H1 (cell line): ENCODE results near the gene DGCR6L. TPM values are rescaled to one million over a fixed set of nuclear protein-coding genes. Genes with fewer than 3 reads are reported as not detected.
"Not testable (repeated sequence)": the region's sequence is repeated elsewhere in the genome, so short reads cannot be mapped to it uniquely, and the experiment has no call there.

ENCODE experiments used
- CTCF ChIA-PET: fragments of 300-600 bp; sonication (Branson Sonifier 250); formaldehyde crosslinking; loops from one replicate; lab custom pipeline; 2021; ENCODE audit not compliant: partially characterized antibody; lab: Charles Lee
- POLR2A ChIA-PET: fragments of 300-600 bp; sonication (Branson Sonifier 250); formaldehyde crosslinking; loops from one replicate; lab custom pipeline; 2021; ENCODE audit warnings: inconsistent platforms; ENCODE audit not compliant: partially characterized antibody; lab: Charles Lee
- DNase-seq, 2 experiments: peaks; one replicate each; pipeline versions ENCODE4 v3.0.0 to v3.0.0-alpha.2; 2010 to 2022; ENCODE audit warnings: low spot score in 2 of 2, low read depth in 1 of 2, mixed read lengths in 1 of 2
- FAIRE-seq: peaks from 2 replicates; lab custom pipeline; 2011; peaks lifted over from hg19 to GRCh38; lab: Jason Lieb, UNC
- H2AFZ ChIP-seq: 2 replicates; pipeline ENCODE4 v1.8.1; 2012; ENCODE audit warnings: low read length, inconsistent platforms
- H2AK5ac ChIP-seq: 2 replicates; pipeline ENCODE4 v1.6.1; 2013; ENCODE audit warnings: low read depth, low read length
- H2BK120ac ChIP-seq: replicated peaks from 2 replicates; pipeline ENCODE3; 2013; ENCODE audit warnings: low read depth, low read length, inconsistent platforms
- H2BK12ac ChIP-seq: 2 replicates; pipeline ENCODE4 v1.6.1; 2013; ENCODE audit warnings: low read depth, low read length
- H2BK15ac ChIP-seq: 2 replicates; pipeline ENCODE4 v1.6.1; 2013; ENCODE audit warnings: low read length
- H2BK20ac ChIP-seq: 2 replicates; pipeline ENCODE4 v1.6.1; 2013; ENCODE audit warnings: low read length
- H2BK5ac ChIP-seq: 2 replicates; pipeline ENCODE4 v1.6.1; 2013; ENCODE audit warnings: low read depth, low read length
- H3K14ac ChIP-seq: 2 replicates; pipeline ENCODE4 v1.6.1; 2013; ENCODE audit warnings: inconsistent platforms; ENCODE audit not compliant: insufficient read length
- H3K18ac ChIP-seq: 2 replicates; pipeline ENCODE4 v1.6.1; 2013; ENCODE audit warnings: low read length; ENCODE audit errors: extremely low read depth
- H3K23ac ChIP-seq: 2 replicates; pipeline ENCODE4 v1.6.1; 2013; ENCODE audit warnings: inconsistent platforms; ENCODE audit not compliant: insufficient read length
- H3K23me2 ChIP-seq: 2 replicates; pipeline ENCODE4 v1.6.1; 2013; ENCODE audit warnings: low read depth, low read length
- H3K27ac ChIP-seq: 2 replicates; pipeline ENCODE4 v1.6.1; 2011; ENCODE audit warnings: low read depth, low read length, inconsistent platforms
- H3K27me3 ChIP-seq, 4 experiments: replicated peaks in 1 of 4; 1 replicate in 1 of 4; 2 replicates in 3 of 4; pipeline versions ENCODE4 v1.6.1 to v1.8.1; 2011 to 2013; ENCODE audit warnings: low read length in 3 of 4, mild to moderate bottlenecking in 3 of 4, inconsistent platforms in 2 of 4, mixed read lengths in 2 of 4, moderate library complexity in 1 of 4; ENCODE audit not compliant: control insufficient read depth in 3 of 4, insufficient read depth in 3 of 4; ENCODE audit errors: extremely low read depth in 1 of 4
- H3K36me3 ChIP-seq, 4 experiments: 2 replicates each; pipeline versions ENCODE4 v1.6.1 to v1.8.1; 2011 to 2013; ENCODE audit warnings: mild to moderate bottlenecking in 4 of 4, low read length in 3 of 4, moderate library complexity in 2 of 4, control low read depth in 1 of 4, inconsistent platforms in 1 of 4; ENCODE audit not compliant: insufficient read depth in 4 of 4, control insufficient read depth in 2 of 4
- H3K4ac ChIP-seq: replicated peaks from 2 replicates; pipeline ENCODE3; 2013; ENCODE audit warnings: low read length, low read depth, mixed read lengths, inconsistent platforms; ENCODE audit not compliant: insufficient read length
- H3K4me1 ChIP-seq, 4 experiments: replicated peaks in 1 of 4; 1 replicate in 1 of 4; 2 replicates in 3 of 4; pipeline versions ENCODE4 v1.6.1 to v1.8.1; 2011 to 2013; ENCODE audit warnings: low read length in 3 of 4, inconsistent platforms in 2 of 4, mixed read lengths in 1 of 4; ENCODE audit not compliant: insufficient read depth in 4 of 4, control insufficient read depth in 3 of 4
- H3K4me2 ChIP-seq, 2 experiments: 2 replicates each; pipeline versions ENCODE4 v1.6.1 to v1.8.1; 2011 to 2013; ENCODE audit warnings: low read depth in 2 of 2, low read length in 2 of 2, control low read depth in 1 of 2, inconsistent platforms in 1 of 2, mild to moderate bottlenecking in 1 of 2; ENCODE audit not compliant: insufficient read depth in 1 of 2
- H3K4me3 ChIP-seq, 4 experiments: fragments of 200-600, 300-600 bp in 1 of 4; sonication (generic), shearing (Covaris generic), sonication (Bioruptor Twin) in 1 of 4; 2 replicates each; pipeline versions ENCODE4 v1.5.1 to v1.8.1; 2011 to 2016; ENCODE audit warnings: low read length in 4 of 4, low read depth in 3 of 4, control low read depth in 2 of 4, inconsistent platforms in 2 of 4, mild to moderate bottlenecking in 2 of 4, mixed read lengths in 1 of 4, moderate library complexity in 1 of 4; ENCODE audit not compliant: insufficient read depth in 2 of 4; ENCODE audit errors: extremely low read depth in 1 of 4
- H3K56ac ChIP-seq: replicated peaks from 2 replicates; pipeline ENCODE3; 2013; ENCODE audit warnings: low read depth, mild to moderate bottlenecking, mixed read lengths, low read length, inconsistent platforms; ENCODE audit not compliant: insufficient read length
- H3K79me1 ChIP-seq: 2 replicates; pipeline ENCODE4 v1.6.1; 2013; ENCODE audit warnings: low read depth, low read length, control low read depth
- H3K79me2 ChIP-seq, 2 experiments: 2 replicates each; pipeline versions ENCODE4 v1.6.1 to v1.8.1; 2012 to 2013; ENCODE audit warnings: low read length in 2 of 2, mild to moderate bottlenecking in 2 of 2, inconsistent platforms in 1 of 2; ENCODE audit not compliant: insufficient read depth in 2 of 2, control insufficient read depth in 1 of 2
- H3K9ac ChIP-seq, 4 experiments: replicated peaks in 1 of 4; 1 replicate in 1 of 4; 2 replicates in 3 of 4; pipeline versions ENCODE4 v1.6.1 to v1.8.1; 2011 to 2013; ENCODE audit warnings: low read depth in 3 of 4, low read length in 3 of 4, control low read depth in 2 of 4, mild to moderate bottlenecking in 2 of 4, moderate library complexity in 2 of 4, inconsistent platforms in 1 of 4; ENCODE audit errors: extremely low read depth in 1 of 4
- H3K9me3 ChIP-seq, 2 experiments: 2 replicates each; pipeline versions ENCODE4 v1.6.1 to v1.8.1; 2012 to 2013; ENCODE audit warnings: mild to moderate bottlenecking in 2 of 2, moderate library complexity in 2 of 2, control low read depth in 1 of 2, inconsistent platforms in 1 of 2, low read depth in 1 of 2, low read length in 1 of 2, mixed read lengths in 1 of 2; ENCODE audit not compliant: insufficient read depth in 2 of 2
- H4K20me1 ChIP-seq, 2 experiments: replicated peaks in 1 of 2; 2 replicates each; pipeline versions ENCODE3 to v1.8.1; 2011 to 2013; ENCODE audit warnings: inconsistent platforms in 2 of 2, low read length in 2 of 2, mild to moderate bottlenecking in 1 of 2; ENCODE audit not compliant: insufficient read depth in 2 of 2, control insufficient read depth in 1 of 2
- H4K5ac ChIP-seq: 2 replicates; pipeline ENCODE4 v1.6.1; 2013; ENCODE audit warnings: low read length, low read depth, mixed read lengths, inconsistent platforms; ENCODE audit not compliant: insufficient read length
- H4K8ac ChIP-seq: 2 replicates; pipeline ENCODE4 v1.8.0; 2013; ENCODE audit warnings: mild to moderate bottlenecking, moderate library complexity, low read length, inconsistent platforms; ENCODE audit not compliant: insufficient read depth; ENCODE audit errors: extremely low read depth
- H4K91ac ChIP-seq: replicated peaks from 2 replicates; pipeline ENCODE3; 2013; ENCODE audit warnings: low read length, mixed read lengths, inconsistent platforms; ENCODE audit not compliant: insufficient read length
- WGBS, 2 experiments: shearing (Covaris generic) in 1 of 2; methylation state at CpG; one replicate each; pipeline versions ENCODE4 v1.1.6 to v1.1.7; 2013 to 2015; ENCODE audit warnings: low lambda C conversion rate in 2 of 2, mixed read lengths in 2 of 2, inconsistent platforms in 1 of 2, low coverage in 1 of 2, missing lambda C conversion rate in 1 of 2; ENCODE audit not compliant: insufficient replicate concordance in 2 of 2, insufficient coverage in 1 of 2, insufficient read length in 1 of 2; ENCODE audit errors: extremely low coverage in 1 of 2, missing lambda C conversion rate in 1 of 2; 5-methylcytosine and 5-hydroxymethylcytosine counted together
- polyA plus RNA-seq, 7 experiments: library from polyadenylated mRNA; depleted of rRNA in 3 of 7; stranded (reverse) in 5 of 7; unstranded in 2 of 7; fragments of >200 nt in 5 of 7; fragments of 200-250 nt in 2 of 7; gene quantifications; 1 replicate in 5 of 7; 2 replicates in 1 of 7; 4 replicates in 1 of 7; pipeline versions ENCODE4 v1.2.1 to v1.2.3, GENCODE V29; 2011 to 2013; ENCODE audit warnings: missing spikeins in 2 of 7, mixed read lengths in 2 of 7
- total RNA-seq: library from RNA; stranded (reverse); fragmentation: NEBNext Ultra II Directional; extraction: Animal tissue kit (Norgen Biotek cat#: 25700); gene quantifications from 2 replicates; pipeline ENCODE4 v1.2.1, GENCODE V29; 2021

DGCR6L gene
- total and polyA plus RNA-seq, 2 of the 8 experiments (the other 6 are each of a cell fraction or from before 2014, with no cell fraction given) = 43.6 to 72.6 TPM

GRCh38 chr22:20308806-20309650 is 10.8 kb downstream of the DGCR6L start:
- not testable (repeated sequence) for DNase-seq, H2AFZ ChIP-seq, H3K4me3 ChIP-seq, H2BK20ac ChIP-seq, H3K18ac ChIP-seq, H2BK15ac ChIP-seq, H3K79me2 ChIP-seq, H2AK5ac ChIP-seq, H2BK5ac ChIP-seq, H3K23me2 ChIP-seq, H4K5ac ChIP-seq, H3K56ac ChIP-seq, H3K4me2 ChIP-seq, H2BK12ac ChIP-seq, H4K91ac ChIP-seq, H3K9me3 ChIP-seq, H3K79me1 ChIP-seq, H2BK120ac ChIP-seq, H3K27me3 ChIP-seq, H4K20me1 ChIP-seq, H3K4ac ChIP-seq, H3K36me3 ChIP-seq, H3K9ac ChIP-seq, H3K4me1 ChIP-seq, H3K27ac ChIP-seq, H3K14ac ChIP-seq, H3K23ac ChIP-seq
- WGBS, 2 experiments = 95% methylated on average over 21 of the region's 22 CpGs; no CpG with 5 or more reads in 1 of the 2 experiments
- peak; percentile 52 for FAIRE-seq
- ChIA-PET POLR2A (interaction anchor here (1.2 to 1.6 kb wide), 2 partner anchors 183 to 1392 kb away, joined by 4 read pairs; no protein-coding TSS in a partner anchor), CTCF (interaction anchor here (0.6 to 1.1 kb wide), 2 partner anchors 8 to 178 kb away, joined by 3 read pairs; no protein-coding TSS in a partner anchor)
- H4K8ac ChIP-seq = peak overlapping the region; percentile 35; the same call in 1 of the 2 replicates
